Neural progenitor cell (in vitro differentiated cells): ENCODE data around the gene ACSBG1. TPM values are rescaled to one million over a fixed set of nuclear protein-coding genes. Genes with fewer than 3 reads are reported as not detected.
A peak's percentile ranks its signal among the peaks of the same experiment; 100 is the strongest.

Experiments
- DNase-seq: peaks from one replicate; pipeline ENCODE4 v3.0.0-alpha.2; 2016; ENCODE audit warnings: low spot score
- H2AFZ ChIP-seq: fragments of 200-600 bp; sonication (generic); replicated peaks from 2 replicates; pipeline ENCODE4 v1.6.1; 2016; ENCODE audit warnings: antibody characterized with exemption
- H3F3A ChIP-seq: fragments of 200-600 bp; sonication (generic); 2 replicates; pipeline ENCODE4 v1.6.1; 2016; ENCODE audit warnings: antibody characterized with exemption, low read depth
- H3K27ac ChIP-seq: fragments of 200-600 bp; sonication (generic); 2 replicates; pipeline ENCODE4 v1.5.1; 2016; ENCODE audit warnings: mild to moderate bottlenecking
- H3K27me3 ChIP-seq: fragments of 200-600 bp; sonication (generic); 2 replicates; pipeline ENCODE4 v1.6.1; 2016; ENCODE audit warnings: mild to moderate bottlenecking, moderate library complexity
- H3K36me3 ChIP-seq: fragments of 200-600 bp; sonication (generic); 2 replicates; pipeline ENCODE4 v1.5.1; 2016
- H3K4me1 ChIP-seq: fragments of 200-600 bp; sonication (generic); 2 replicates; pipeline ENCODE4 v1.6.1; 2016; ENCODE audit warnings: mixed run types
- H3K4me2 ChIP-seq: fragments of 200-600 bp; sonication (generic); 2 replicates; pipeline ENCODE4 v1.6.1; 2016
- H3K4me3 ChIP-seq: fragments of 200-600 bp; sonication (generic); 2 replicates; pipeline ENCODE4 v1.5.1; 2016
- H3K79me2 ChIP-seq: fragments of 200-600 bp; sonication (generic); 2 replicates; pipeline ENCODE4 v1.6.1; 2016; ENCODE audit warnings: low read depth
- H3K9ac ChIP-seq: fragments of 200-600 bp; sonication (generic); 2 replicates; pipeline ENCODE4 v1.6.1; 2016
- H3K9me3 ChIP-seq: fragments of 200-600 bp; sonication (generic); 2 replicates; pipeline ENCODE4 v1.5.1; 2016; ENCODE audit warnings: low read depth
- H4K20me1 ChIP-seq: fragments of 200-600 bp; sonication (generic); 2 replicates; pipeline ENCODE4 v1.6.1; 2016; ENCODE audit warnings: low read depth
- H3K27ac Mint-ChIP-seq: 3 replicates; pipeline ENCODE4 v1.8.0; 2021; ENCODE audit warnings: mixed read lengths
- H3K27me3 Mint-ChIP-seq: 2 replicates; pipeline ENCODE4 v1.8.0; 2022; ENCODE audit warnings: low read depth, mild to moderate bottlenecking, inconsistent platforms, moderate library complexity, mixed read lengths; ENCODE audit not compliant: insufficient read depth
- H3K36me3 Mint-ChIP-seq: 3 replicates; pipeline ENCODE4 v1.8.0; 2021; ENCODE audit warnings: mixed read lengths
- H3K4me1 Mint-ChIP-seq: 3 replicates; pipeline ENCODE4 v1.8.0; 2021; ENCODE audit warnings: mixed read lengths
- H3K4me3 Mint-ChIP-seq: 3 replicates; pipeline ENCODE4 v1.8.0; 2021; ENCODE audit warnings: mild to moderate bottlenecking, moderate library complexity, mixed read lengths
- H3K9me3 Mint-ChIP-seq: 3 replicates; pipeline ENCODE4 v1.8.0; 2020; ENCODE audit warnings: mixed read lengths
- EZH2 ChIP-seq: fragments of 200-600 bp; sonication (generic); IDR thresholded peaks from 2 replicates; pipeline ENCODE4 v1.6.1; 2017; ENCODE audit warnings: antibody characterized with exemption, mild to moderate bottlenecking, moderate library complexity
- EZH2phosphoT487 ChIP-seq: fragments of 200-600 bp; sonication (generic); IDR thresholded peaks from 2 replicates; pipeline ENCODE4 v1.6.1; 2017; ENCODE audit warnings: antibody characterized with exemption
- total RNA-seq: library from RNA; depleted of rRNA; stranded (reverse); fragments of >200 nt; gene quantifications from 2 replicates; pipeline ENCODE4 v1.2.3, GENCODE V29; 2015; ENCODE audit warnings: low replicate concordance
- TF ChIP-seq, protein P1 (sequence below): fragments of 200-600 bp; sonication (generic); IDR thresholded peaks from 2 replicates; pipeline ENCODE4 v1.5.1; 2017; ENCODE audit warnings: antibody characterized with exemption, mild to moderate bottlenecking

Gene ACSBG1
- total RNA-seq, 1 donor from 2014 or later, result 0.11 TPM

DNA sequence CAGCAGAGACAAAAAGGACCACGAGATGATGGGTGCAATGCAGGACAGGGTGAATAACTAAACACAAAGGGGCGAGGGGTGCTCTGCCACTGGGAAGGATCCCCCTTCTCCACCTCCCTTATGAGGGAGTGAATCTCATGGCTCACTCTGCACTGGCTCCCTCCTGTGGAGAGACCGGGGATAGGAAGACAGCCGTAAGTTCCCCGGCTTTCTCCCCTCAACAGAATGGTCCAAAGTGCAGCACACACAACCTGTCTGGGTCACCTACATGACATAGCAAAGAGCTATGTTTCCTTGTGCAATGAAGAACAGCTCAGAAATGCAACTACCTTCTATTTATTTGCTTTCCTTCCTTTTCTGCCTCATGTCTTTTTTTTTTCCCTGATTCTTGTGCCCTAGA lies 7.8 kb upstream of the ACSBG1 start:
- peaks cover 2% of the 10 kb centered on the region for H3K36me3 Mint-ChIP-seq
- DNase-seq, result peak; percentile 51
- H3K27ac Mint-ChIP-seq, result no peak overlapping the region
- Histone ChIP-seq H2AFZ (no peak overlapping the region), H3K79me2 (no peaks in the 10 kb centered on the region), H3K36me3 (no peaks in the 10 kb centered on the region), H3K9ac (no peak overlapping the region), H3K4me2 (no peak overlapping the region), H3F3A (peaks cover 4% of the 10 kb centered on the region), H4K20me1 (no peaks in the 10 kb centered on the region), H3K27me3 (no peaks in the 10 kb centered on the region), H3K4me1 (peaks cover 5% of the 10 kb centered on the region), H3K9me3 (no peaks in the 10 kb centered on the region), H3K4me3 (no peak overlapping the region), H3K27ac (no peak overlapping the region)
- no peak overlapping the region for H3K4me3 Mint-ChIP-seq
- peaks cover 12% of the 10 kb centered on the region for H3K4me1 Mint-ChIP-seq
- H3K27me3 Mint-ChIP-seq, result peaks cover 3% of the 10 kb centered on the region
- no peak for TF ChIP-seq EZH2
- TF ChIP-seq, protein P1, sequence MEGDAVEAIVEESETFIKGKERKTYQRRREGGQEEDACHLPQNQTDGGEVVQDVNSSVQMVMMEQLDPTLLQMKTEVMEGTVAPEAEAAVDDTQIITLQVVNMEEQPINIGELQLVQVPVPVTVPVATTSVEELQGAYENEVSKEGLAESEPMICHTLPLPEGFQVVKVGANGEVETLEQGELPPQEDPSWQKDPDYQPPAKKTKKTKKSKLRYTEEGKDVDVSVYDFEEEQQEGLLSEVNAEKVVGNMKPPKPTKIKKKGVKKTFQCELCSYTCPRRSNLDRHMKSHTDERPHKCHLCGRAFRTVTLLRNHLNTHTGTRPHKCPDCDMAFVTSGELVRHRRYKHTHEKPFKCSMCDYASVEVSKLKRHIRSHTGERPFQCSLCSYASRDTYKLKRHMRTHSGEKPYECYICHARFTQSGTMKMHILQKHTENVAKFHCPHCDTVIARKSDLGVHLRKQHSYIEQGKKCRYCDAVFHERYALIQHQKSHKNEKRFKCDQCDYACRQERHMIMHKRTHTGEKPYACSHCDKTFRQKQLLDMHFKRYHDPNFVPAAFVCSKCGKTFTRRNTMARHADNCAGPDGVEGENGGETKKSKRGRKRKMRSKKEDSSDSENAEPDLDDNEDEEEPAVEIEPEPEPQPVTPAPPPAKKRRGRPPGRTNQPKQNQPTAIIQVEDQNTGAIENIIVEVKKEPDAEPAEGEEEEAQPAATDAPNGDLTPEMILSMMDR, result peak; percentile 57
- no peak for TF ChIP-seq EZH2phosphoT487
- peaks cover 2% of the 10 kb centered on the region for H3K9me3 Mint-ChIP-seq

DNA sequence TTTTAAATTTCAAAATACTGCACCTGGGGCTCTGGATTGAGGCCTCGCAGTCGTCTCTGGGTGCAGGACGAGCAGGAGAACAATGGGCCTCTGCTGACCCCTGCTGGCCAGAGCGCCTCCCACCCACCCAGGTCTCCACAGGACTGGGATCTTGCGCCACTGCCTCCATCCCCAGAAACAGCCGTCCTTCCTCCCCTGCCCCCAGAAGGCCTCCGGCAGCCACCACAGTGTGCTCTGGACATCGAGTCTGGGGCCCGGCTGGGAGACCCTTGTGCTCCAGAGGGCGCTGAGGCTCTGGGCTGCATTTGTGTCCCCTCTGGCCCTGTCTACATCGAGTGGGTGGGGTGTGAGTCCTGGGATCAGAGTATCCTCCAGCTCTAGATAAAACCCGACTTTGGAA lies 6.7 kb upstream of the ACSBG1 start:
- Histone ChIP-seq H3F3A (peaks cover 4% of the 10 kb centered on the region), H3K27me3 (no peaks in the 10 kb centered on the region), H3K4me3 (no peak overlapping the region), H3K79me2 (no peaks in the 10 kb centered on the region), H3K9ac (no peak overlapping the region), H3K36me3 (no peaks in the 10 kb centered on the region), H3K9me3 (no peaks in the 10 kb centered on the region), H3K4me1 (peaks cover 5% of the 10 kb centered on the region), H4K20me1 (no peaks in the 10 kb centered on the region), H2AFZ (peak overlapping the region; percentile 56), H3K4me2 (no peak overlapping the region), H3K27ac (no peak overlapping the region)
- H3K36me3 Mint-ChIP-seq, result peaks cover 2% of the 10 kb centered on the region
- TF ChIP-seq EZH2phosphoT487, result no peak
- TF ChIP-seq, protein P1, result peak; percentile 87
- H3K27ac Mint-ChIP-seq, result no peak overlapping the region
- H3K4me1 Mint-ChIP-seq, result peaks cover 12% of the 10 kb centered on the region
- H3K9me3 Mint-ChIP-seq, result peaks cover 2% of the 10 kb centered on the region
- DNase-seq, result peak; percentile 83
- H3K27me3 Mint-ChIP-seq, result peaks cover 3% of the 10 kb centered on the region
- no peak overlapping the region for H3K4me3 Mint-ChIP-seq

DNA sequence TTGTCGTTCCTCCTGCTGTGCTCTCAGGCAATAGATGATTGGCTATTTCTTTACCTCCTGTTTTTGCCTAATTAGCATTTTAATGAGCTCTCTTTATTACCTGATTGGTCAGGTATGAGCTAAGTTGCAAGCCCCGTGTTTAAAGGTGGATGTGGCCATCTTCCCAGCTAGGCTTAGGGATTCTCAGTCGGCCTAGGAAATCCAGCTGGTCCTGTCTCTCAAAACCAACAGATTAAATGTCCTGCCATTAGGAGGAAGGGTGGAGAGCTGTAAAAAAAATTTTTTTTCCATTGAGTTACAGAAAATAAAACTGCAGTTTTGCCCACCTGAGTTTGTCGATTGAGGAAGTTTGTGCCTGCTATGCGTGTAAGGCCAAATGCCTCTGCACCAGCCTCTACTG lies 5.4 kb upstream of the ACSBG1 start:
- H3K27me3 ChIP-seq, result no peaks in the 10 kb centered on the region
- H3K9me3 ChIP-seq, result no peaks in the 10 kb centered on the region
- no peaks in the 10 kb centered on the region for H3K36me3 ChIP-seq
- H2AFZ ChIP-seq, result peak overlapping the region; percentile 26
- H3K4me2 ChIP-seq, result no peak overlapping the region
- peaks cover 4% of the 10 kb centered on the region for H3F3A ChIP-seq
- no peak overlapping the region for H3K4me3 Mint-ChIP-seq
- H3K79me2 ChIP-seq, result no peaks in the 10 kb centered on the region
- TF ChIP-seq, protein P1, result no peak
- TF ChIP-seq EZH2phosphoT487 (no peak), EZH2 (no peak)
- H3K9me3 Mint-ChIP-seq, result peaks cover 2% of the 10 kb centered on the region
- peaks cover 17% of the 10 kb centered on the region for H3K4me1 Mint-ChIP-seq
- no peaks in the 10 kb centered on the region for H4K20me1 ChIP-seq
- H3K9ac ChIP-seq, result no peak overlapping the region
- H3K36me3 Mint-ChIP-seq, result no peaks in the 10 kb centered on the region
- peaks cover 2% of the 10 kb centered on the region for H3K27me3 Mint-ChIP-seq
- H3K4me3 ChIP-seq, result no peak overlapping the region
- H3K27ac Mint-ChIP-seq, result no peak overlapping the region
- H3K4me1 ChIP-seq, result peaks cover 5% of the 10 kb centered on the region
- DNase-seq, result no peak
- no peak overlapping the region for H3K27ac ChIP-seq
